HFF-Myc (cell line): ENCODE measurements around the gene PPIL4.

Experiments
- DNase-seq: peaks from one replicate; pipeline ENCODE4 v3.0.0-alpha.2; 2011; ENCODE audit warnings: low read depth; ENCODE audit errors: extremely low read depth
- H3K4me3 ChIP-seq: replicated peaks from 2 replicates; pipeline ENCODE4 v1.5.1; 2011; ENCODE audit warnings: low read depth, mild to moderate bottlenecking, control low read depth, low read length
- CTCF ChIP-seq: IDR thresholded peaks from 2 replicates; pipeline ENCODE4 v1.5.1; 2012; ENCODE audit warnings: mild to moderate bottlenecking, low read depth, low read length, control low read depth; ENCODE audit errors: missing control alignments

Gene PPIL4

GRCh38 chr6:149567945-149568585, 22.2 kb upstream of the PPIL4 start:
- no peak overlapping the region for H3K4me3 ChIP-seq
- no peak for TF ChIP-seq CTCF

GRCh38 chr6:149567194-149567586, 21.3 kb upstream of the PPIL4 start:
- DNase-seq, result no peak
- no peak for TF ChIP-seq CTCF
- peak overlapping the region; percentile 83 for H3K4me3 ChIP-seq

More at GRCh38 chr6:149567945-149568585, 22.2 kb upstream of the PPIL4 start:
- DNase-seq, result no peak

GRCh38 chr6:149566410-149567193, 20.8 kb upstream of the PPIL4 start:
- DNase-seq, result no peak
- peak overlapping the region; percentile 83 for H3K4me3 ChIP-seq
- TF ChIP-seq CTCF, result no peak

- peak within 1 kb of the TSS; percentile 83 for H3K4me3 ChIP-seq
- peak; percentile 78 for DNase-seq
- TF ChIP-seq CTCF, result peak; percentile 77
These were observed 19.9 kb upstream of the PPIL4 start, which contains the start of gene GINM1 for GRCh38 chr6:149565527-149566409. TSS of gene GINM1 (plus strand) at chr6:149566375. CDS start at chr6:149566415, 40 bp downstream.

GRCh38 chr6:149563928-149564325, 18.1 kb upstream of the PPIL4 start:
- no peak overlapping the region for H3K4me3 ChIP-seq
- no peak for TF ChIP-seq CTCF
- no peak for DNase-seq

GRCh38 chr6:149563203-149563927, 17.5 kb upstream of the PPIL4 start:
- DNase-seq, result peak; percentile 53
- no peak overlapping the region for H3K4me3 ChIP-seq
- no peak for TF ChIP-seq CTCF
